SK-N-SH treated with all-trans-retinoic acid at 6 μM for 48 hours (cell line): ENCODE results near the gene HK3.

Experiments used
- ATAC-seq: fragments of 200-7000 bp; cut with Tn5 transposase; 3 replicates; pipeline ENCODE4 v1.9.1; 2020; ENCODE audit warnings: mild to moderate bottlenecking, moderate library complexity
- ARNTL ChIP-seq: fragments of 450-650 bp; formaldehyde crosslinking; IDR thresholded peaks from 2 replicates; pipeline ENCODE4 v1.5.0; 2020; ENCODE audit warnings: low read depth, mild to moderate bottlenecking, moderate library complexity, borderline replicate concordance
- BACH2 ChIP-seq: fragments of 250-450 bp; sonication (Bioruptor Pico); IDR thresholded peaks from 2 replicates; pipeline ENCODE4 v1.9.0; 2021; ENCODE audit warnings: mild to moderate bottlenecking, borderline replicate concordance
- CSDC2 ChIP-seq: fragments of 250-450 bp; sonication (Bioruptor Pico); IDR thresholded peaks from 2 replicates; pipeline ENCODE4 v1.5.0; 2020; ENCODE audit warnings: mild to moderate bottlenecking, moderate library complexity
- ESRRG ChIP-seq: fragments of 250-450 bp; sonication (Bioruptor Pico); IDR thresholded peaks from 2 replicates; pipeline ENCODE4 v1.6.1; 2021; ENCODE audit warnings: mild to moderate bottlenecking
- GLIS3 ChIP-seq: fragments of 250-450 bp; sonication (Bioruptor Pico); IDR thresholded peaks from 2 replicates; pipeline ENCODE4 v1.5.0; 2020; ENCODE audit warnings: mild to moderate bottlenecking, moderate library complexity
- ISL1 ChIP-seq: fragments of 250-450 bp; sonication (Bioruptor Pico); IDR thresholded peaks from 2 replicates; pipeline ENCODE4 v2.1.2; 2022; ENCODE audit warnings: mild to moderate bottlenecking, moderate library complexity
- OSR1 ChIP-seq: fragments of 250-450 bp; sonication (Bioruptor Pico); IDR thresholded peaks from 2 replicates; pipeline ENCODE4 v1.8.0; 2022; ENCODE audit warnings: moderate library complexity, mild to moderate bottlenecking, inconsistent platforms
- PPARA ChIP-seq: fragments of 250-450 bp; sonication (Bioruptor Pico); IDR thresholded peaks from 2 replicates; pipeline ENCODE4 v1.5.0; 2020; ENCODE audit warnings: mild to moderate bottlenecking, borderline replicate concordance
- TCF4 ChIP-seq: fragments of 250-450 bp; sonication (Bioruptor Pico); IDR thresholded peaks from 2 replicates; pipeline ENCODE4 v1.8.0; 2021; ENCODE audit warnings: mild to moderate bottlenecking, moderate library complexity, borderline replicate concordance
- TOX ChIP-seq: fragments of 250-450 bp; sonication (Bioruptor Pico); IDR thresholded peaks from 2 replicates; pipeline ENCODE4 v1.8.0; 2021; ENCODE audit warnings: mild to moderate bottlenecking, moderate library complexity, borderline replicate concordance
- ZC3H10 ChIP-seq: fragments of 250-450 bp; sonication (Bioruptor Pico); IDR thresholded peaks from 2 replicates; pipeline ENCODE4 v1.5.1; 2021; ENCODE audit warnings: mild to moderate bottlenecking, moderate library complexity
- ZFP3 ChIP-seq: fragments of 250-450 bp; sonication (Bioruptor Pico); IDR thresholded peaks from 2 replicates; pipeline ENCODE4 v1.5.0; 2020; ENCODE audit warnings: mild to moderate bottlenecking, moderate library complexity
- ZFP30 ChIP-seq: fragments of 450-650 bp; formaldehyde crosslinking; IDR thresholded peaks from 2 replicates; pipeline ENCODE4 v1.5.0; 2022; ENCODE audit warnings: mild to moderate bottlenecking, moderate library complexity
- ZNF565 ChIP-seq: fragments of 450-650 bp; formaldehyde crosslinking; conservative IDR thresholded peaks from 2 replicates; pipeline ENCODE4 v1.5.0; 2020; ENCODE audit warnings: low read depth, mild to moderate bottlenecking, moderate library complexity
- TF ChIP-seq, protein P1 (sequence below): fragments of 250-450 bp; sonication (Bioruptor Pico); IDR thresholded peaks from 2 replicates; pipeline ENCODE4 v1.5.1; 2021; ENCODE audit warnings: mild to moderate bottlenecking, moderate library complexity
- TF ChIP-seq, protein P2 (sequence below): fragments of 250-450 bp; sonication (Bioruptor Pico); IDR thresholded peaks from 2 replicates; pipeline ENCODE4 v1.5.1; 2020; ENCODE audit warnings: low read depth, mild to moderate bottlenecking, moderate library complexity
- TF ChIP-seq, protein P3 (sequence below): fragments of 250-450 bp; sonication (Bioruptor Pico); IDR thresholded peaks from 2 replicates; pipeline ENCODE4 v1.8.0; 2021; ENCODE audit warnings: low read depth, mild to moderate bottlenecking, moderate library complexity, borderline replicate concordance
- TF ChIP-seq, protein P4 (sequence below): fragments of 250-450 bp; sonication (Bioruptor Pico); IDR thresholded peaks from 2 replicates; pipeline ENCODE4 v1.5.0; 2020; ENCODE audit warnings: mild to moderate bottlenecking, moderate library complexity

The HK3 gene

DNA sequence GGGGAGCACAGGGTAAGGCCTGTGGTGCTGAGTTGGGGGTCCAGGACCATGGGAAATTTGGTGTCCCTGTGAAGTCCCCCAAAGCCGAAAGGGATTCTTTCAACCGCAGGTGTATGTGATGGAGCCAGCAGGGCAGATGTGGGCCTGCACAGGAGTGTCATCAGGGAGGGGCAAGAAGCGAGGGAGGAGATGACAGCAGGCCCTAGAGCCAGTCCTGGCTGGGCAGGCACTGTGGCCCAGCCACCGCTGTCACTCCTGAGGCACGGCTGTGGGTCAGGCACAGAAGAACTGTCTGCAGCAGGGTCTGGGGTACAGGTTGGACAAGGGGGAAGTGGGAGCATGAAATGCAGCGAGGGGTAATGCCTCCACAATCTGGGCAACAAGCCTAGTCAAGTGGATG is 4.8 kb downstream of the HK3 start:
- ATAC-seq = no peak
- TF ChIP-seq, protein P1, sequence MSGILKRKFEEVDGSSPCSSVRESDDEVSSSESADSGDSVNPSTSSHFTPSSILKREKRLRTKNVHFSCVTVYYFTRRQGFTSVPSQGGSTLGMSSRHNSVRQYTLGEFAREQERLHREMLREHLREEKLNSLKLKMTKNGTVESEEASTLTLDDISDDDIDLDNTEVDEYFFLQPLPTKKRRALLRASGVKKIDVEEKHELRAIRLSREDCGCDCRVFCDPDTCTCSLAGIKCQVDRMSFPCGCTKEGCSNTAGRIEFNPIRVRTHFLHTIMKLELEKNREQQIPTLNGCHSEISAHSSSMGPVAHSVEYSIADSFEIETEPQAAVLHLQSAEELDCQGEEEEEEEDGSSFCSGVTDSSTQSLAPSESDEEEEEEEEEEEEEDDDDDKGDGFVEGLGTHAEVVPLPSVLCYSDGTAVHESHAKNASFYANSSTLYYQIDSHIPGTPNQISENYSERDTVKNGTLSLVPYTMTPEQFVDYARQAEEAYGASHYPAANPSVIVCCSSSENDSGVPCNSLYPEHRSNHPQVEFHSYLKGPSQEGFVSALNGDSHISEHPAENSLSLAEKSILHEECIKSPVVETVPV (CRISPR knock-in tag) = no peak

DNA sequence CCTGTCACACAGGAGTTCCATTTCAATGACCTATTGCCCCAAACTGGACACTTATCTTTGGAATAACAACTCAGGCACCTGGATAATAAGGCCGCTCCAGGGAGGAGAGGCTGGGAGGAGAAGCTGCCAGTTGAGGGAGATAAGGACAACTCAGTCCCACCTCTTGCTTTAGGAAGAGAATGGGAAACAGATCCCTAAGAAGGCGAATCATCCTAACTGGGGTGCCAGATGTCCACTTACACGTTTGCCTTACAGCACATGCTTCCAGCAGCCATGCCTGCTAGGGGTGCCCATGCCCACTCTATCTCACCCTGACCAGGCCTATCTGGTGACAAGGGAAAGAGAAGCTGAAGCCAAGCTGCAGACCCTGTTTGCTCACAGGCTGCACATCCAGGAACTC is 6.5 kb downstream of the HK3 start:
- TF ChIP-seq ZC3H10 (no peak), ISL1 (no peak), ARNTL (no peak), ZNF565 (CRISPR knock-in tag) (no peak), OSR1 (CRISPR knock-in tag) (no peak), BACH2 (CRISPR knock-in tag) (no peak), CSDC2 (CRISPR knock-in tag) (no peak), PPARA (no peak), GLIS3 (CRISPR knock-in tag) (no peak), TCF4 (CRISPR knock-in tag) (no peak)
- TF ChIP-seq, protein P2, sequence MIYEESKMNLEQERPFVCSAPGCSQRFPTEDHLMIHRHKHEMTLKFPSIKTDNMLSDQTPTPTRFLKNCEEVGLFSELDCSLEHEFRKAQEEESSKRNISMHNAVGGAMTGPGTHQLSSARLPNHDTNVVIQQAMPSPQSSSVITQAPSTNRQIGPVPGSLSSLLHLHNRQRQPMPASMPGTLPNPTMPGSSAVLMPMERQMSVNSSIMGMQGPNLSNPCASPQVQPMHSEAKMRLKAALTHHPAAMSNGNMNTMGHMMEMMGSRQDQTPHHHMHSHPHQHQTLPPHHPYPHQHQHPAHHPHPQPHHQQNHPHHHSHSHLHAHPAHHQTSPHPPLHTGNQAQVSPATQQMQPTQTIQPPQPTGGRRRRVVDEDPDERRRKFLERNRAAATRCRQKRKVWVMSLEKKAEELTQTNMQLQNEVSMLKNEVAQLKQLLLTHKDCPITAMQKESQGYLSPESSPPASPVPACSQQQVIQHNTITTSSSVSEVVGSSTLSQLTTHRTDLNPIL = no peak
- ATAC-seq = no peak

DNA sequence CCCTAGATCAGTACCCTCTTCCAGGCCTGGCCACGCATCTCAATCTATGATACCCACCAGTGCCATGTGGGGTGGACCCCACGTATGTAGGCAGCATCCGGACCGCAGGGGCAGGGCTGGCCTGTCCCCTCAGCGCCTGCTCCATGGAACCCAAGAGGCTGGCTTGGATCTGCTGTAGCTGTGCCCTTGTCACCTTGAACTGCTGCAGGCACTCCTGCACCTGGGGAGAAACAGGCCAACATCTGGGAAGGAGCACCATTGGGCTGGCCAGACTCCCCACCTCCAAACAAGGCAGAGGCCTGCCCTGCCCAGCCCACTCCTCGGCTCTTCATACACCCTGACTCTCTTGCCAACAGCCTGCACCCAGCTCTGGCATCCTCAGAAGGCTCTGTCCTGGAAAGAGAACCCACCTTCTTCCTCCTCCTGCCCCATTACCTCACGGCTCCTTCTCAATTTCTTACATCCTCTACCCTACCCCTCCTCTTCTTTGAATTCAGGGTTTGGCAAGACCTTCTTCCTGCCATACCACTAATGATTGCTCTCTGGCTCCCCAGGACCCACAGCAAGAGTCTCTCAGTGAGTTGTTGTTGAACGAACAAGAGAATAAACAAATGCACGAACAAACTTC is 7.7 kb downstream of the HK3 start:
- TF ChIP-seq, protein P3, sequence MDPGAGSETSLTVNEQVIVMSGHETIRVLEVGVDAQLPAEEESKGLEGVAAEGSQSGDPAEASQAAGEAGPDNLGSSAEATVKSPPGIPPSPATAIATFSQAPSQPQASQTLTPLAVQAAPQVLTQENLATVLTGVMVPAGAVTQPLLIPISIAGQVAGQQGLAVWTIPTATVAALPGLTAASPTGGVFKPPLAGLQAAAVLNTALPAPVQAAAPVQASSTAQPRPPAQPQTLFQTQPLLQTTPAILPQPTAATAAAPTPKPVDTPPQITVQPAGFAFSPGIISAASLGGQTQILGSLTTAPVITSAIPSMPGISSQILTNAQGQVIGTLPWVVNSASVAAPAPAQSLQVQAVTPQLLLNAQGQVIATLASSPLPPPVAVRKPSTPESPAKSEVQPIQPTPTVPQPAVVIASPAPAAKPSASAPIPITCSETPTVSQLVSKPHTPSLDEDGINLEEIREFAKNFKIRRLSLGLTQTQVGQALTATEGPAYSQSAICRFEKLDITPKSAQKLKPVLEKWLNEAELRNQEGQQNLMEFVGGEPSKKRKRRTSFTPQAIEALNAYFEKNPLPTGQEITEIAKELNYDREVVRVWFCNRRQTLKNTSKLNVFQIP (CRISPR knock-in tag) = no peak
- TF ChIP-seq ARNTL (no peak), OSR1 (CRISPR knock-in tag) (no peak), ESRRG (no peak), TOX (CRISPR knock-in tag) (no peak), ZFP3 (CRISPR knock-in tag) (no peak), ZNF565 (CRISPR knock-in tag) (no peak)
- TF ChIP-seq, protein P4, sequence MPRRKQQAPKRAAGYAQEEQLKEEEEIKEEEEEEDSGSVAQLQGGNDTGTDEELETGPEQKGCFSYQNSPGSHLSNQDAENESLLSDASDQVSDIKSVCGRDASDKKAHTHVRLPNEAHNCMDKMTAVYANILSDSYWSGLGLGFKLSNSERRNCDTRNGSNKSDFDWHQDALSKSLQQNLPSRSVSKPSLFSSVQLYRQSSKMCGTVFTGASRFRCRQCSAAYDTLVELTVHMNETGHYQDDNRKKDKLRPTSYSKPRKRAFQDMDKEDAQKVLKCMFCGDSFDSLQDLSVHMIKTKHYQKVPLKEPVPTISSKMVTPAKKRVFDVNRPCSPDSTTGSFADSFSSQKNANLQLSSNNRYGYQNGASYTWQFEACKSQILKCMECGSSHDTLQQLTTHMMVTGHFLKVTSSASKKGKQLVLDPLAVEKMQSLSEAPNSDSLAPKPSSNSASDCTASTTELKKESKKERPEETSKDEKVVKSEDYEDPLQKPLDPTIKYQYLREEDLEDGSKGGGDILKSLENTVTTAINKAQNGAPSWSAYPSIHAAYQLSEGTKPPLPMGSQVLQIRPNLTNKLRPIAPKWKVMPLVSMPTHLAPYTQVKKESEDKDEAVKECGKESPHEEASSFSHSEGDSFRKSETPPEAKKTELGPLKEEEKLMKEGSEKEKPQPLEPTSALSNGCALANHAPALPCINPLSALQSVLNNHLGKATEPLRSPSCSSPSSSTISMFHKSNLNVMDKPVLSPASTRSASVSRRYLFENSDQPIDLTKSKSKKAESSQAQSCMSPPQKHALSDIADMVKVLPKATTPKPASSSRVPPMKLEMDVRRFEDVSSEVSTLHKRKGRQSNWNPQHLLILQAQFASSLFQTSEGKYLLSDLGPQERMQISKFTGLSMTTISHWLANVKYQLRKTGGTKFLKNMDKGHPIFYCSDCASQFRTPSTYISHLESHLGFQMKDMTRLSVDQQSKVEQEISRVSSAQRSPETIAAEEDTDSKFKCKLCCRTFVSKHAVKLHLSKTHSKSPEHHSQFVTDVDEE (CRISPR knock-in tag) = no peak
- TF ChIP-seq, all 23 proteins: peak for 0

DNA sequence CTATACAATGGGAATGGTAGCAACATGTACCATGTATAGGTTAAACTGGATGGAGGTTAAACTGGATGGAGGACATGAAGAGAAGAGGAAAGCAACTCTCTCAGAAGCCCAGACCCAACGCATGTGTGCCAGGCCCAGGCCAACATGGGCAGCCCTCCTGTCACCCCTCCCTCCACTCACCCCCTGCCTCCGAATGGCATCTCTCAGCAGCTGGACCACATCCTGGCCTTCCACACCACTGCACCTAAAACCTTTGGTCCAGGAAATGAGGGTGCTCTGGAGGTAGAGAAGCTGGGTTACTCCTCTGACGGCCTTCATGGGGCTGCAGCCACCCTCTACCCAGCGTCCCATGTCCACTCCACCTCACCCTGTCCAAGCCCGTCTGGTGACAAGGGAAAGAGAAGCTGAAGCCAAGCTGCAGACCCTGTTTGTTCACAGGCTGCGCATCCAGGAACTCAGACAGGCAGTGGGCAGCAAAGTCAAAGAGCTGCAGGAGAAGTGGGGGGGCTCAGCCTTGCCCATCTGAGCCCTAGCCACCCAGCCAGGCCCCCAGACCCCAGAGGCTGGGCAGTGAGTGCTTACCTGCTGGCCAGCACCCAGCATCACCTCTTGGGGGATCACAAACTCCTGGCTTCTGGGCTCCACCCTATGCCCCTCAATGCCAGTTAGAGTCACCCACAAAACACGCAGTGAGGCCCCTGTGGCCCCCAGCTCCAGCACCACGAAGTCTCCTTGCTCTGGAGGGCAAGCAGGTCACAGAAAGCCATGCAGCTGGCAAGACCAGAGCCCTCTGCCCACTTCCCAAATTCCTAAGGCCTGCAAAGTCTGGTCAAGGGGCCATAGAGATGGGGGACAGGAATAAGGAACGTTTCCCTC is 8.5 kb downstream of the HK3 start:
- no peak for TF ChIP-seq ZFP30 (CRISPR knock-in tag)

More for the DNA sequence above, 7.7 kb downstream of the HK3 start:
- no peak for ATAC-seq

More for the DNA sequence above, 8.5 kb downstream of the HK3 start:
- ATAC-seq = no peak
